ENCODE results near the gene HYAL2.

- TF ChIP-seq CTCF (IDR thresholded peaks at IDR 0.05): no peak
- TF ChIP-seq POLR2A (IDR thresholded peaks at IDR 0.05): no peak
These were observed 35.3 kb downstream of the HYAL2 start for GRCh38 chr3:50287262-50287661.

Data from esophagus squamous epithelium (tissue), 4 donors.